NT2/D1 (cell line): ENCODE measurements around the gene NEGR1.

ENCODE experiments used
- DNase-seq: peaks from one replicate; pipeline ENCODE4 v3.0.0-alpha.2; 2011; ENCODE audit warnings: low read depth, low spot score
- H3K27me3 ChIP-seq: 2 replicates; pipeline ENCODE4 v1.6.0; 2011; ENCODE audit warnings: mild to moderate bottlenecking; ENCODE audit not compliant: insufficient read length, insufficient read depth
- H3K36me3 ChIP-seq: 2 replicates; pipeline ENCODE4 v1.6.1; 2011; ENCODE audit warnings: mild to moderate bottlenecking, low read length, mixed read lengths; ENCODE audit not compliant: insufficient read depth, insufficient read length
- H3K4me1 ChIP-seq: 2 replicates; pipeline ENCODE4 v1.5.1; 2011; ENCODE audit not compliant: insufficient read depth, insufficient read length
- H3K4me3 ChIP-seq: 2 replicates; pipeline ENCODE4 v1.5.1; 2011; ENCODE audit warnings: low read depth; ENCODE audit not compliant: insufficient read length
- H3K9ac ChIP-seq: 2 replicates; pipeline ENCODE4 v1.6.0; 2011; ENCODE audit warnings: low read depth; ENCODE audit not compliant: insufficient read length
- H3K9me3 ChIP-seq: 2 replicates; pipeline ENCODE4 v1.5.1; 2011; ENCODE audit warnings: mild to moderate bottlenecking, low read length; ENCODE audit not compliant: insufficient read depth
- SUZ12 ChIP-seq: IDR thresholded peaks from 2 replicates; pipeline ENCODE4 v1.6.1; 2011; ENCODE audit not compliant: insufficient read length, insufficient read depth; ENCODE audit errors: extremely low read depth
- YY1 ChIP-seq: IDR thresholded peaks from 2 replicates; pipeline ENCODE4 v1.6.1; 2011; ENCODE audit not compliant: insufficient read length, insufficient read depth
- ZNF274 ChIP-seq: IDR thresholded peaks from 2 replicates; pipeline ENCODE4 v1.6.1; 2011; ENCODE audit warnings: mild to moderate bottlenecking, low read depth, low read length

NEGR1 gene

GRCh38 chr1:71572038-71572437, 710.3 kb downstream of the NEGR1 start:
- Histone ChIP-seq H3K4me1 (no peaks in the 10 kb centered on the region), H3K9ac (no peak overlapping the region), H3K27me3 (no peaks in the 10 kb centered on the region), H3K9me3 (no peaks in the 10 kb centered on the region), H3K4me3 (no peak overlapping the region), H3K36me3 (no peaks in the 10 kb centered on the region)
- TF ChIP-seq YY1: no peak
- no peak for TF ChIP-seq ZNF274
- no peak for TF ChIP-seq SUZ12
- no peak for DNase-seq

DNA sequence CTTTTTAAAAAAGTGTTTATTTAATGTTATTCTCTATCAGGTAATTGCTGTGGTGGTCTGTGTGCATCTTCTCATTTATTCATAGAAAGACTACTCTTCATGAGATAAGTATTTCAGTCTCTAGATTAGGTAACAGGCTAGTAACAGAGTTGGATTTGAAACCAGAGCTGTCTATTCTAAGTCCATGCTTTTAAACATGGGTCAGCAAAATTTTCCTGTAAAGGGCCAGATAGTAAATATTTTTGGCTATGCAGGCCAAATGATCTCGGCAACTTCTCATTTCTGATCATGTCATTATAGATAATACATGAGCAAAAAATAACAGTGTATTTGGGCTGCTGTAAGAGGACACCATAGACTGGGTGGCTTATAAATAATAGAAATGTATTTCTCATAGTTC, 715.9 kb downstream of the NEGR1 start:
- Histone ChIP-seq H3K4me3 (no peak overlapping the region), H3K9me3 (no peaks in the 10 kb centered on the region), H3K4me1 (no peaks in the 10 kb centered on the region), H3K27me3 (no peaks in the 10 kb centered on the region), H3K36me3 (no peaks in the 10 kb centered on the region), H3K9ac (no peak overlapping the region)
- DNase-seq: no peak
- TF ChIP-seq ZNF274 (no peak), YY1 (no peak), SUZ12 (no peak)

- Histone ChIP-seq H3K36me3 (no peaks in the 10 kb centered on the region), H3K4me1 (no peaks in the 10 kb centered on the region), H3K27me3 (no peaks in the 10 kb centered on the region), H3K9me3 (no peaks in the 10 kb centered on the region), H3K9ac (no peak overlapping the region), H3K4me3 (no peak overlapping the region)
- no peak for DNase-seq
- TF ChIP-seq YY1: no peak
- no peak for TF ChIP-seq SUZ12
- no peak for TF ChIP-seq ZNF274
Observed at GRCh38 chr1:71565831-71566230, 716.5 kb downstream of the NEGR1 start.

GRCh38 chr1:71565262-71565661, 717.1 kb downstream of the NEGR1 start:
- H3K4me1 ChIP-seq: no peaks in the 10 kb centered on the region

DNA sequence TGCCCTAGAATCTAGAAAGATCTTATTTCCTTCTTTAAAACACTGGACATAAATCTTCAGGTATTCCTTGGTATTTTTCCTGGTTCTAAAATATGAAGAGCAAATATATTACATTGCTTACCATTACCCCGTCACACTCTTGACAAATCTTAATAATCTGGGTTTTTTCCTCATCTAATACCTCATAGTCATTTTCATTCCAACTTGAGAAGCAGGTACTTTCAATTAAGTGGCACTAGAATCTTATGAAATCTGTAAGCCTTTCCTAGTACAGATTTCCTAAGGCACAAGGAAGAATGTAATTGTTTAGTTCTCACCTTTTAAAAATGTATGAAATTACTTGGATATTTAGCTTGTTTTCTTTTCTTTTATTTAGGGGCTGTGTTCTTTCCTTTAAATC, 720.0 kb downstream of the NEGR1 start:
- Histone ChIP-seq H3K27me3 (no peaks in the 10 kb centered on the region), H3K36me3 (no peaks in the 10 kb centered on the region), H3K4me1 (no peaks in the 10 kb centered on the region), H3K9me3 (no peaks in the 10 kb centered on the region), H3K9ac (no peak overlapping the region), H3K4me3 (no peak overlapping the region)
- DNase-seq: no peak
- TF ChIP-seq SUZ12: no peak
- no peak for TF ChIP-seq YY1
- no peak for TF ChIP-seq ZNF274

More at GRCh38 chr1:71565262-71565661, 717.1 kb downstream of the NEGR1 start:
- H3K9me3 ChIP-seq: no peaks in the 10 kb centered on the region
- no peak overlapping the region for H3K9ac ChIP-seq
- H3K27me3 ChIP-seq: no peaks in the 10 kb centered on the region
- no peak for DNase-seq
- TF ChIP-seq YY1: no peak
- TF ChIP-seq ZNF274: no peak
- no peak for TF ChIP-seq SUZ12
- H3K36me3 ChIP-seq: no peaks in the 10 kb centered on the region
- no peak overlapping the region for H3K4me3 ChIP-seq

- no peaks in the 10 kb centered on the region for H3K4me1 ChIP-seq
- no peak for DNase-seq
- H3K9me3 ChIP-seq: no peaks in the 10 kb centered on the region
- no peak for TF ChIP-seq ZNF274
- no peak for TF ChIP-seq YY1
- TF ChIP-seq SUZ12: no peak
- no peak overlapping the region for H3K9ac ChIP-seq
- no peak overlapping the region for H3K4me3 ChIP-seq
- H3K27me3 ChIP-seq: no peaks in the 10 kb centered on the region
- no peaks in the 10 kb centered on the region for H3K36me3 ChIP-seq
Observed at GRCh38 chr1:71561729-71562128, 720.6 kb downstream of the NEGR1 start.

DNA sequence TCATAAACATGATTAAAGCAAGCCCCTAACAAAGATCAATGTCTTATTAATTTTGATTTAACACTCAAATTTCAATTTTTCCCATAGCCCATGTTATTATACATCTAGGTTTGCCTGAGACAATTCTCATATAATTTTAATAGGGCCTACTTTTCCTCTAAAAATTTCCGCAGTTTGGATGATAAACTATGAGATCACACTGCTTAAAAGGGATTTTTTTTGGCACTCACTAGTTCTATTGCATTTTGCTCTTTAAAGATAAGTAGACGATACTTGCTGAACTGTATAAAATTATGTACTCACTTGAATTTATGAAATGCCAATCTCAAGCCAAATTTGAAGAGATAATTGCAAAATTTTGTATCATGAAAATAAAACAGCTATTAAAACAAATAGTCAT, 721.1 kb downstream of the NEGR1 start:
- Histone ChIP-seq H3K9ac (no peak overlapping the region), H3K9me3 (no peaks in the 10 kb centered on the region), H3K36me3 (no peaks in the 10 kb centered on the region), H3K4me1 (no peaks in the 10 kb centered on the region), H3K4me3 (no peak overlapping the region), H3K27me3 (no peaks in the 10 kb centered on the region)
- TF ChIP-seq YY1 (no peak), ZNF274 (no peak), SUZ12 (no peak)
- no peak for DNase-seq

GRCh38 chr1:71559880-71560279, 722.5 kb downstream of the NEGR1 start:
- TF ChIP-seq SUZ12 (no peak), ZNF274 (no peak), YY1 (no peak)
- DNase-seq: no peak
- H3K4me3 ChIP-seq: no peak overlapping the region

More at GRCh38 chr1:71559880-71560279, 722.5 kb downstream of the NEGR1 start:
- Histone ChIP-seq H3K36me3 (no peaks in the 10 kb centered on the region), H3K27me3 (no peaks in the 10 kb centered on the region), H3K9ac (no peak overlapping the region), H3K9me3 (no peaks in the 10 kb centered on the region), H3K4me1 (no peaks in the 10 kb centered on the region)
